T-helper 17 cell (primary cell): Measurements from ENCODE around the gene ZNF445. TPM values are rescaled to one million over a fixed set of nuclear protein-coding genes. Genes with fewer than 3 reads are reported as not detected.

Experiments
- ATAC-seq: fragments of 150-1000 bp; cut with Tn5 transposase; 2 replicates; pipeline ENCODE4 v1.10.0; 2021; ENCODE audit warnings: mild to moderate bottlenecking, moderate library complexity
- DNase-seq, 3 donors: peaks; one replicate each; pipeline versions ENCODE4 v3.0.0 to v3.0.0-alpha.2; 2020 to 2021
- H3K9me3 ChIP-seq: one replicate; pipeline ENCODE4 v1.7.0; 2013; ENCODE audit warnings: low read length, mild to moderate bottlenecking; ENCODE audit not compliant: control insufficient read depth, poor library complexity, severe bottlenecking
- H3K27ac Mint-ChIP-seq: one replicate; pipeline ENCODE4 v1.8.0; 2022; ENCODE audit warnings: mild to moderate bottlenecking, moderate library complexity, mixed read lengths
- H3K27me3 Mint-ChIP-seq: one replicate; pipeline ENCODE4 v1.8.0; 2022; ENCODE audit warnings: mixed read lengths
- H3K36me3 Mint-ChIP-seq: one replicate; pipeline ENCODE4 v1.8.0; 2022; ENCODE audit warnings: low read depth, mixed read lengths
- H3K4me1 Mint-ChIP-seq: one replicate; pipeline ENCODE4 v1.8.0; 2022; ENCODE audit warnings: mild to moderate bottlenecking, mixed read lengths
- H3K4me3 Mint-ChIP-seq: one replicate; pipeline ENCODE4 v1.8.0; 2022; ENCODE audit warnings: mild to moderate bottlenecking, moderate library complexity, mixed read lengths
- total RNA-seq, 4 donors: library from RNA in 2 of 4; stranded (reverse) in 2 of 4; gene quantifications; one replicate each; pipeline ENCODE4 v1.2.3 and lab custom pipeline; 2022 to 2026

ZNF445 gene
- total RNA-seq, 2 donors from 2014 or later: 9.7 to 10.6 TPM

- Mint-ChIP-seq H3K27ac (peak overlapping the region; percentile 68), H3K36me3 (peaks cover 3% of the 10 kb centered on the region), H3K4me1 (peaks cover 17% of the 10 kb centered on the region), H3K4me3 (no peak overlapping the region), H3K27me3 (no peaks in the 10 kb centered on the region)
- DNase-seq: no peak
- no peak for ATAC-seq
- no peaks in the 10 kb centered on the region for H3K9me3 ChIP-seq
Observed at GRCh38 chr3:44442596-44443309, 34.7 kb downstream of the ZNF445 start.

GRCh38 chr3:44439499-44440295 lies 37.8 kb downstream of the ZNF445 start:
- Mint-ChIP-seq H3K27me3 (no peaks in the 10 kb centered on the region), H3K4me3 (peak overlapping the region; percentile 63), H3K36me3 (no peaks in the 10 kb centered on the region), H3K4me1 (peaks cover 17% of the 10 kb centered on the region), H3K27ac (peak overlapping the region; percentile 97)
- peak in 2 of 3 donors; percentile 13 to 26 for DNase-seq
- ATAC-seq: peak; percentile 91
- no peaks in the 10 kb centered on the region for H3K9me3 ChIP-seq

GRCh38 chr3:44437800-44438199 lies 39.7 kb downstream of the ZNF445 start:
- no peaks in the 10 kb centered on the region for H3K9me3 ChIP-seq
- no peak overlapping the region for H3K27ac Mint-ChIP-seq
- no peaks in the 10 kb centered on the region for H3K27me3 Mint-ChIP-seq
- ATAC-seq (no peak), DNase-seq (no peak)
- H3K36me3 Mint-ChIP-seq: no peaks in the 10 kb centered on the region
- peaks cover 15% of the 10 kb centered on the region for H3K4me1 Mint-ChIP-seq
- peak overlapping the region; percentile 31 for H3K4me3 Mint-ChIP-seq

GRCh38 chr3:44436181-44436580 lies 41.3 kb downstream of the ZNF445 start:
- H3K36me3 Mint-ChIP-seq: no peaks in the 10 kb centered on the region
- H3K9me3 ChIP-seq: no peaks in the 10 kb centered on the region
- no peak overlapping the region for H3K27ac Mint-ChIP-seq
- no peaks in the 10 kb centered on the region for H3K27me3 Mint-ChIP-seq
- DNase-seq (no peak), ATAC-seq (no peak)
- H3K4me3 Mint-ChIP-seq: no peak overlapping the region
- H3K4me1 Mint-ChIP-seq: peaks cover 15% of the 10 kb centered on the region

- Mint-ChIP-seq H3K27me3 (no peaks in the 10 kb centered on the region), H3K36me3 (no peaks in the 10 kb centered on the region), H3K27ac (no peak overlapping the region), H3K4me1 (peaks cover 7% of the 10 kb centered on the region), H3K4me3 (no peak overlapping the region)
- no peak for DNase-seq
- ATAC-seq: no peak
- H3K9me3 ChIP-seq: no peaks in the 10 kb centered on the region
Observed at GRCh38 chr3:44434834-44435510, 42.5 kb downstream of the ZNF445 start.

- no peaks in the 10 kb centered on the region for H3K36me3 Mint-ChIP-seq
- H3K4me3 Mint-ChIP-seq: no peak overlapping the region
- ATAC-seq (no peak), DNase-seq (no peak)
- no peaks in the 10 kb centered on the region for H3K4me1 Mint-ChIP-seq
- H3K27ac Mint-ChIP-seq: no peak overlapping the region
- H3K27me3 Mint-ChIP-seq: no peaks in the 10 kb centered on the region
- H3K9me3 ChIP-seq: no peaks in the 10 kb centered on the region
Observed at GRCh38 chr3:44430466-44430865, 47.0 kb downstream of the ZNF445 start.

GRCh38 chr3:44429459-44429858 lies 48.0 kb downstream of the ZNF445 start:
- Mint-ChIP-seq H3K27ac (no peak overlapping the region), H3K4me1 (no peaks in the 10 kb centered on the region), H3K36me3 (no peaks in the 10 kb centered on the region), H3K4me3 (no peak overlapping the region), H3K27me3 (peaks cover 7% of the 10 kb centered on the region)
- no peaks in the 10 kb centered on the region for H3K9me3 ChIP-seq
- DNase-seq (no peak), ATAC-seq (no peak)

GRCh38 chr3:44428910-44429309 lies 48.6 kb downstream of the ZNF445 start:
- H3K9me3 ChIP-seq: no peaks in the 10 kb centered on the region
- no peak for ATAC-seq
- Mint-ChIP-seq H3K4me3 (no peak overlapping the region), H3K27me3 (peaks cover 13% of the 10 kb centered on the region), H3K4me1 (no peaks in the 10 kb centered on the region), H3K36me3 (no peaks in the 10 kb centered on the region), H3K27ac (no peak overlapping the region)
- no peak for DNase-seq

GRCh38 chr3:44427683-44428082 lies 49.8 kb downstream of the ZNF445 start:
- H3K27ac Mint-ChIP-seq: no peak overlapping the region
- H3K27me3 Mint-ChIP-seq: peaks cover 17% of the 10 kb centered on the region

GRCh38 chr3:44424758-44425157 lies 52.7 kb downstream of the ZNF445 start:
- DNase-seq: no peak
- H3K27me3 Mint-ChIP-seq: peaks cover 24% of the 10 kb centered on the region
- no peak for ATAC-seq
- H3K27ac Mint-ChIP-seq: no peak overlapping the region
- H3K4me3 Mint-ChIP-seq: no peak overlapping the region
- no peaks in the 10 kb centered on the region for H3K4me1 Mint-ChIP-seq
- H3K9me3 ChIP-seq: no peaks in the 10 kb centered on the region
- H3K36me3 Mint-ChIP-seq: no peaks in the 10 kb centered on the region

More at GRCh38 chr3:44427683-44428082, 49.8 kb downstream of the ZNF445 start:
- no peak overlapping the region for H3K4me3 Mint-ChIP-seq
- no peak for DNase-seq
- no peak for ATAC-seq
- H3K36me3 Mint-ChIP-seq: no peaks in the 10 kb centered on the region
- no peaks in the 10 kb centered on the region for H3K9me3 ChIP-seq
- H3K4me1 Mint-ChIP-seq: no peaks in the 10 kb centered on the region

- H3K4me1 Mint-ChIP-seq: no peaks in the 10 kb centered on the region
- ATAC-seq: no peak
Observed at GRCh38 chr3:44421280-44421679, 56.2 kb downstream of the ZNF445 start.

GRCh38 chr3:44420676-44421075 lies 56.8 kb downstream of the ZNF445 start:
- DNase-seq (no peak), ATAC-seq (no peak)
- no peaks in the 10 kb centered on the region for H3K9me3 ChIP-seq
- Mint-ChIP-seq H3K27ac (no peak overlapping the region), H3K36me3 (no peaks in the 10 kb centered on the region), H3K27me3 (peaks cover 24% of the 10 kb centered on the region), H3K4me1 (no peaks in the 10 kb centered on the region), H3K4me3 (no peak overlapping the region)

More at GRCh38 chr3:44421280-44421679, 56.2 kb downstream of the ZNF445 start:
- H3K36me3 Mint-ChIP-seq: no peaks in the 10 kb centered on the region
- H3K9me3 ChIP-seq: no peaks in the 10 kb centered on the region
- DNase-seq: no peak
- H3K27me3 Mint-ChIP-seq: peaks cover 24% of the 10 kb centered on the region
- H3K27ac Mint-ChIP-seq: no peak overlapping the region
- no peak overlapping the region for H3K4me3 Mint-ChIP-seq

GRCh38 chr3:44419923-44420650 lies 57.4 kb downstream of the ZNF445 start:
- DNase-seq (no peak), ATAC-seq (no peak)
- Mint-ChIP-seq H3K4me3 (no peak overlapping the region), H3K36me3 (no peaks in the 10 kb centered on the region), H3K27ac (no peak overlapping the region), H3K27me3 (peaks cover 23% of the 10 kb centered on the region), H3K4me1 (no peaks in the 10 kb centered on the region)
- H3K9me3 ChIP-seq: no peaks in the 10 kb centered on the region
